ENCODE results near the gene GRM4. TPM values are rescaled to one million over a fixed set of nuclear protein-coding genes. Genes with fewer than 3 reads are reported as not detected.

Gene GRM4
- total and polyA plus RNA-seq, 4 donors = not detected

- WGBS = 92% methylated on average over 7 of the region's 7 CpGs
- no peak for DNase-seq (ENCODE audit: low spot score)
- Histone ChIP-seq H3K4me3 (ENCODE audit: low read depth in 1 of 3, low read length in 3 of 3) (no peak overlapping the region), H3K9me3 (ENCODE audit: control insufficient read depth in 4 of 4, low read length in 3 of 4) (no peaks in the 10 kb centered on the region), H3K36me3 (ENCODE audit: control insufficient read depth in 4 of 4, insufficient read depth in 3 of 4, low read depth in 1 of 4, low read length in 3 of 4) (no peaks in the 10 kb centered on the region), H3K9ac (ENCODE audit: low read depth in 1 of 2, low read length in 2 of 2) (no peak overlapping the region), H3K27me3 (ENCODE audit: control insufficient read depth in 4 of 4, insufficient read depth in 4 of 4, low read length in 3 of 4) (no peaks in the 10 kb centered on the region), H3K27ac (ENCODE audit: low read depth in 1 of 2, low read length in 2 of 2) (no peak overlapping the region), H3K4me1 (ENCODE audit: control insufficient read depth in 4 of 4, insufficient read depth in 4 of 4, low read length in 3 of 4) (no peaks in the 10 kb centered on the region)
- TF ChIP-seq RXRA (IDR thresholded peaks at IDR 0.05) (no peak), RAD21 (IDR thresholded peaks at IDR 0.05) (no peak), NR2F2 (IDR thresholded peaks at IDR 0.05) (no peak), JUND (IDR thresholded peaks at IDR 0.05) (no peak), CTCF (IDR thresholded peaks at IDR 0.05; ENCODE audit: low read depth, low read length, missing input control) (no peak), HNF4G (IDR thresholded peaks at IDR 0.05) (no peak), ATF3 (IDR thresholded peaks at IDR 0.05) (no peak), YY1 (IDR thresholded peaks at IDR 0.05) (no peak), SP1 (IDR thresholded peaks at IDR 0.05) (no peak), EGR1 (IDR thresholded peaks at IDR 0.05; ENCODE audit: low read depth in 2 of 2) (no peak), GABPA (IDR thresholded peaks at IDR 0.05 in 1 of 2, conservative IDR thresholded peaks at IDR 0.05 in 1 of 2) (no peak), FOXA2 (IDR thresholded peaks at IDR 0.05) (no peak), REST (IDR thresholded peaks at IDR 0.05) (no peak), HNF4A (conservative IDR thresholded peaks at IDR 0.05) (no peak)
These were observed 45.1 kb downstream of the GRM4 start for GRCh38 chr6:34100788-34101187.

DNA sequence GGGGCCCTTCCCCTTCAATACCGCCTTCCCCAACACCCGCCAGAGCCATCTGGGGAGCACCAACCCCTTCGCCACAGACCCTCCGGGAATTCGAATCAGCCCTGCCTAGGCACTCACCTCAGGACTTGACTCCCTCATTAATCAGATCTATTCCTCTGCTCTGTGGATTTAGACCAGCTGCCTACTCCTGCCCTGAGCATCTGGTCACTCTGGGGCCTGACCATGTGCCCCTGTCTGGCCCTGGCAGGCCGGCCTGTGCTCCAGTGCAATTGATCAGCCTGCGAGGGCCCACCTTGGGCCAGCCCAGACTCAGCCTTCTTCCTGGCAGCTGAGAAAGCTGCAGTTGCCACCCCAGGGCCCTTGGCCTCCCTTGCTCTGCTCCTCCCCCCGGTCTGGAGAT is 46.0 kb downstream of the GRM4 start:
- Histone ChIP-seq H3K4me3 (ENCODE audit: low read depth in 1 of 3, low read length in 3 of 3) (no peak overlapping the region), H3K27ac (ENCODE audit: low read depth in 1 of 2, low read length in 2 of 2) (no peak overlapping the region), H3K9ac (ENCODE audit: low read depth in 1 of 2, low read length in 2 of 2) (no peak overlapping the region), H3K4me1 (ENCODE audit: control insufficient read depth in 4 of 4, insufficient read depth in 4 of 4, low read length in 3 of 4) (no peaks in the 10 kb centered on the region), H3K27me3 (ENCODE audit: control insufficient read depth in 4 of 4, insufficient read depth in 4 of 4, low read length in 3 of 4) (peaks cover 0 to 2% (median 1%) of the 10 kb centered on the region in 4 donors), H3K36me3 (ENCODE audit: control insufficient read depth in 4 of 4, insufficient read depth in 3 of 4, low read depth in 1 of 4, low read length in 3 of 4) (no peaks in the 10 kb centered on the region), H3K9me3 (ENCODE audit: control insufficient read depth in 4 of 4, low read length in 3 of 4) (no peaks in the 10 kb centered on the region)
- no peak for DNase-seq (ENCODE audit: low spot score)
- no peak for TF ChIP-seq HNF4G (IDR thresholded peaks at IDR 0.05)
- no peak for TF ChIP-seq REST (IDR thresholded peaks at IDR 0.05)
- TF ChIP-seq HNF4A (conservative IDR thresholded peaks at IDR 0.05) = no peak
- TF ChIP-seq TAF1 (conservative IDR thresholded peaks at IDR 0.05) = no peak
- no peak for TF ChIP-seq NR2F2 (IDR thresholded peaks at IDR 0.05)
- no peak for TF ChIP-seq RXRA (IDR thresholded peaks at IDR 0.05)
- no peak for TF ChIP-seq FOXA1 (IDR thresholded peaks at IDR 0.05)
- WGBS = 91% methylated on average over 8 of the region's 8 CpGs
